Subcutaneous adipose tissue (tissue), 4 donors: ENCODE results near the gene PRKG1. TPM values are rescaled to one million over a fixed set of nuclear protein-coding genes. Genes with fewer than 3 reads are reported as not detected.

Experiments used
- CTCF ChIP-seq: fragments of 450-650 bp; IDR thresholded peaks from one replicate; pipeline ENCODE4 v1.5.1; 2016; ENCODE audit warnings: low read depth, mild to moderate bottlenecking, control low read depth, antibody characterized with exemption, moderate library complexity
- total RNA-seq, 4 donors: library from RNA; depleted of rRNA; stranded (reverse); fragments of >200 nt; gene quantifications; one replicate each; pipeline ENCODE4 v1.1.0, GENCODE V29; 2016

PRKG1 gene
- total RNA-seq, 4 donors from 2014 or later, result 7.6 to 17.2 (median 10.7) TPM

DNA sequence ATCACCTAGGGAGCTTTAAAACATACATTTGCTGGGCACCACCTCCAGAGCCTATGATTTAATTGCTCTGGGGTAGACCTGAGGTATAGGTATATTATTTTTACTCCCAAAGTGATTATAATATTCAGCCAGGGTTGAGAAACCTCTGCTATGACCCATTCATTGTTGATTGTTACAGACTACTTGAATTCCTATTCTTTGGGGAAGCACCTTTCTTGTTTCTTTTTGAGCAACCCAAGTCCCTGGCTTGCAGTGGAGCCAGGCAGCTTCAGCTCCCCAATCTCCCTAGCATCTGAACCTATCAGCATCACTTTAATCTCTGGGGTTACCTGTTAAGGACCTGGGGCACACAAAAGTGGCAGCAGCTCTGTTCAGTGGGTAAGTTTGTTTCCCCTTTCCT lies 8.6 kb downstream of the PRKG1 start:
- no peak for TF ChIP-seq CTCF

GRCh38 chr10:51083356-51083853 lies 9.1 kb downstream of the PRKG1 start:
- no peak for TF ChIP-seq CTCF

- TF ChIP-seq CTCF, result no peak
Observed at GRCh38 chr10:51085204-51085603, 10.9 kb downstream of the PRKG1 start.

DNA sequence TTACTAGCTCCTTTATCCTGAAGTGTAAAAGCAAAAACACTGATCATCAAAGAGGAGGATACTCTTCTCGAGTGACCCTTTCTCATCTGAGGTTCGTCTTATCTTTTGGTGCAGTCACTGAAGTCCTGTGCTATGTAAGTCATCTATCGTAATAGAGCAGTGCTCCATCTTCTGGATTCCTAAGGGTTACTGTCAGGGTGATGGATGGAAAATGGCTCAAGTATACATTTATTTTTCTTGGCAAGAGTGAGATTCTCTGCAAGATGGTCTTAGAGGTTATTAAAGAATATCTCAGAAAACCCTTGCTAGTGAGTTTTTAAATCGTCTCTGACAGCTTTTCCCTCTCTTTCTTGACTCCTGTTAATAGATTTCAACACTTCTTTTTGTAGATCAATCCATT lies 12.4 kb downstream of the PRKG1 start:
- TF ChIP-seq CTCF, result no peak

GRCh38 chr10:51087114-51087513 lies 12.8 kb downstream of the PRKG1 start:
- no peak for TF ChIP-seq CTCF

- TF ChIP-seq CTCF, result no peak
Observed at GRCh38 chr10:51090190-51090589, 15.9 kb downstream of the PRKG1 start.

DNA sequence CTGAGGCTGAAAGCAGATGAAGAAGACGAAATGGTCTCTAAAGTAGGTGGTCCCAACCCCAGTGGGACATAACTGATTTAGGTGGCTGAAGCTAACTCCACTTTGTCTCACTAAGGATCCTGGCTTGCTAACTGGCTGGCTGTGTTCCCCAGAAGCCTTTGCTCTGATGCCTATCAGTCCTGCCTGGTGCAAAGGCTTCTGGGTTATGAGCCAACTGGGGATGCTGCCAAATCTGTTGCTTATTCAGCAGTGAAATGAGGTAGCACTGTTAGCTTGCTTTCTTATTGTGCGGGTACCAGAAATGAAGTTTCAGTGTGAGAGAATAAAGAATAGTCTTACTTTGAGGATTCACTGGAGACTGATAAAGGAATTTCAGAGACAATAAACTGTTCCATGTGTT lies 18.1 kb downstream of the PRKG1 start:
- TF ChIP-seq CTCF, result no peak
